Activated T-helper 1 cell treated with anti-CD3 and anti-CD28 coated beads, Interleukin-12 subunit alpha, Interleukin-12 subunit beta, Interleukin-2, Interleukin-4 antibody, amounts not matched to agents 30 ng/mL and 10 ng/mL and 1 ng/mL, durations not matched to agents 14 hours and 24 hours and 36 hours (primary cell): Measurements from ENCODE around the gene ZFHX3. TPM values are rescaled to one million over a fixed set of nuclear protein-coding genes. Genes with fewer than 3 reads are reported as not detected.

Experiments used
- DNase-seq: peaks from one replicate; pipeline ENCODE4 v3.0.0; 2021; ENCODE audit warnings: low spot score
- H3K27ac Mint-ChIP-seq: one replicate; pipeline ENCODE4 v1.8.0; 2021; ENCODE audit warnings: mild to moderate bottlenecking, mixed read lengths
- H3K27me3 Mint-ChIP-seq: one replicate; pipeline ENCODE4 v1.8.0; 2022; ENCODE audit warnings: mild to moderate bottlenecking, moderate library complexity, mixed read lengths; ENCODE audit not compliant: insufficient read depth
- H3K36me3 Mint-ChIP-seq: one replicate; pipeline ENCODE4 v1.8.0; 2021; ENCODE audit warnings: low read depth, mixed read lengths
- H3K4me1 Mint-ChIP-seq: one replicate; pipeline ENCODE4 v1.8.0; 2021; ENCODE audit warnings: low read depth, mixed read lengths
- H3K4me3 Mint-ChIP-seq: one replicate; pipeline ENCODE4 v1.8.0; 2021; ENCODE audit warnings: mild to moderate bottlenecking, moderate library complexity, mixed read lengths
- H3K9me3 Mint-ChIP-seq: one replicate; pipeline ENCODE4 v1.8.0; 2021; ENCODE audit warnings: mixed read lengths
- intact Hi-C: fragments of 100-400 bp; cut with micrococcal nuclease; formaldehyde crosslinking; loops from one replicate; pipeline ENCODE4 v1.15.1; 2024
- total RNA-seq: library from RNA; stranded (reverse); gene quantifications from 2 replicates; pipeline ENCODE4 v1.2.3, GENCODE V29; 2022

The ZFHX3 gene
- total RNA-seq, 1 donor from 2014 or later = 0.34 TPM

DNA sequence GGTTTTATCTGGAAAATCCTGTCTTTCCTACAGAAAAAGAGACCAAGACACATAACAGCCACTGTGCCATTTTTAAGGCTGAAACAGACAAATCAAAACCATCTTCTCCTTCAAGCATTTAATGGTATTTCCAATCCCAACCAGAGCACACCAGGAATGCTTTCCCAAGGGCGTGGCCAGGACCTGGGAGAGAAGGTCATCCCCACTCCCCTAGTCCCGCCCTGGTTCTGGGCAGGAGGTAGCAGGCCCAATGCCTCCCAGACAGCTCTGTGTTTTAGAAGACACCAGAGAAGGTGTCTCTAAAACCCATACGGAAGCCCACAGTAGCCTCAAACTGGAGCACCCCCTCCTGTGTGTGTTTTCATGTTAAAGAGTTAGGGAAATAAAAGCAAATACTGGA, 214.4 kb downstream of the ZFHX3 start:
- Mint-ChIP-seq H3K9me3 (no peaks in the 10 kb centered on the region), H3K27ac (no peak overlapping the region)
- intact Hi-C loops = no loop called here

DNA sequence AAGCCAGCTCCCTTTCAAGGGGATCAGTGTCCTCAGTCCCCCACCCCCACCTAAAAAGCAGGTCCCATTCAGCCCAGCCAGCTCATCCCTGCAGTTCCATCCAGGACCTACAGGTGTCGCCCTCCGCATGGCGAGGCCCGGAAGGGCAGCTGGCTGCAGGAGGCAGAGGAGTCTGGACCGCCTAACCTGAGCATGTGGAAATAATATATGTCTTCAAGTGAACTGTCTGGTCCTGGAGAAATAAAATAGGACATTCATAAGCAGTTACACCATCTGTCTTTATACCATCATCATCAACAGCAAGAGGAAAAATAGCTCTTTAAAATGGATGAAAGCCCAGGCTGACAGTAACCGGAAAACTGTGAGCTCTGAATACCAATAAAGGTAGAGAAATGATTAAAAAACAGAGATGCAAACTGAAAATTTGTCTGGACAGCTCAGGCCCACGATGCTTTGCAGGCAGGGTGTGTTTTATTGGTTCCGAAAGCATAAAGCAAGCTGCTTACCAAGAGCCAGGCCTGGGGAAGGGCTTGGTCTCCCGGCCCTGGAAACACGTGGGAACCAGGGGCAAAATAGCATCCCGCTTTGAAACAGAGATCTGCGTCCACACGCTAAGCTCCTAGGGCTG, 215.2 kb downstream of the ZFHX3 start:
- H3K9me3 Mint-ChIP-seq = no peaks in the 10 kb centered on the region
- peak; percentile 41 for DNase-seq
- intact Hi-C loops = loop anchor here (1.0 kb wide), 1 partner anchor 365 kb away; no protein-coding TSS in a partner anchor
- peaks cover 4% of the 10 kb centered on the region for H3K4me1 Mint-ChIP-seq
- H3K4me3 Mint-ChIP-seq = no peak overlapping the region
- H3K27me3 Mint-ChIP-seq = peaks cover 3% of the 10 kb centered on the region
- no peak overlapping the region for H3K27ac Mint-ChIP-seq
- H3K36me3 Mint-ChIP-seq = no peaks in the 10 kb centered on the region

More for the DNA sequence above, 214.4 kb downstream of the ZFHX3 start:
- Mint-ChIP-seq H3K4me3 (no peak overlapping the region), H3K4me1 (peaks cover 4% of the 10 kb centered on the region), H3K36me3 (no peaks in the 10 kb centered on the region), H3K27me3 (peaks cover 3% of the 10 kb centered on the region)
- DNase-seq = no peak

DNA sequence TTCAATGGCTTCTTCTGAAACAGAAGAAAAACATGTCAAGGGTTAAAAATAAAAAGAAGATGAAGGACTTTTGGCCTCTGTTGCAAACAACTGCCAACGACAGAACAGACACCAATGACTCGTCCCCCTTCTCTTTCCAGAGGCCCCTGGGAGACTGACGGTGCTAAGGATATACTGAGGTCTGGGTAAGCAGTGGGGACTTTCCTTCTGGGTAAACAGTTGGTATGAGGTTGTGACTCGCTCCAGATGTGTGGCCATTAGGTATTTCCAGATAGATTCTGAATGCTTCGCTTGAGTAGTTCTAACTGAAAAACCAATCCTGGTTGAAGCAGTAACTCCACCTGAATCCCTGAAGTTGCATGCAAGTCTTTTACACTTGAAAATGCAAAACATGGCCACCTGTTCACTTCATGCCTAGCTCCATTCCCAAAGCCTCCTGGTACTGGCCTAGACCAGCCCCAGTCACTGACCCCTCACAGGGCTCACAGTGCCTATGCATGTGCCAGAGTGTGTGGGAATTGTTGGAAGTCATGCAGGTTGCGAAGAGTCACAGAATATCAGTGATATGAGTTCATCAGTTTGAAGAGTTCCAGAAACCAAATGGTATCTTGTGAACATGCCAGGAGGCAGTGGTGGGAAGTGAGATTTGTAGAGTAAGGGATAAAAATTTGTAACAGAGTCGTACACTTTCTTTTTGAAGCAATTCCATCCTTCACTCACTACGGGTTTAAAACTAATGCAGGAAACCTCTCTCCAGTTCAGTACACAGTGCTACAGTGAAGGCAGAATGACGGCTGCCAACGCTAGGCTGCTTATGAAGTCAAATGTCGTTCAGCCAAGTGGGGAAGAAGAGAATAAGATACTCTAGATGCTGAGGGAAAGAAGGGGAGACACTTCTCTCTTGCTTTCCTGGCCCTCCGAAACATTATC, 217.8 kb downstream of the ZFHX3 start:
- Mint-ChIP-seq H3K27me3 (peaks cover 2% of the 10 kb centered on the region), H3K4me3 (no peak overlapping the region), H3K36me3 (no peaks in the 10 kb centered on the region), H3K4me1 (no peaks in the 10 kb centered on the region), H3K9me3 (no peaks in the 10 kb centered on the region), H3K27ac (no peak overlapping the region)
- intact Hi-C loops = no loop called here
- no peak for DNase-seq

DNA sequence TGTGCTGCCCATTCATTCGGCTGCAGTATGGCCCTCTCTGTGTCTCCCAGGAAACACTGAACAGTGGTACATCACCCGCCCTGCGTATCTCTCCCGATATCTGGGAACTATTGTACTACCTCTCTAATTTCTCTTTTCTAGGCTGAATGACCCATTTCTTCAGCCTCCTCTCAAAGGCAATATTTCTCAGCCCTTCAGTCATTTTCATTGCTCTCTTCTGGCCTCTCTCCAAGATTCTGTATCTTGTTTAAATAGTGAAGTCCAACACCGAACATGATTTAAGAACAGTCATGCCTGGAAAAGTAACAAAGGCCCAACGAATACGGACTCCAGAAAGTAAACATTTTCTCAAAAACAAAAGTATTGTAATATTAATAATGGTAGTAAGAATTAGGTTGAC, 220.1 kb downstream of the ZFHX3 start:
- Mint-ChIP-seq H3K27me3 (peaks cover 2% of the 10 kb centered on the region), H3K36me3 (no peaks in the 10 kb centered on the region), H3K9me3 (no peaks in the 10 kb centered on the region), H3K4me3 (no peak overlapping the region), H3K4me1 (no peaks in the 10 kb centered on the region), H3K27ac (no peak overlapping the region)
- intact Hi-C loops = no loop called here
- DNase-seq = no peak

DNA sequence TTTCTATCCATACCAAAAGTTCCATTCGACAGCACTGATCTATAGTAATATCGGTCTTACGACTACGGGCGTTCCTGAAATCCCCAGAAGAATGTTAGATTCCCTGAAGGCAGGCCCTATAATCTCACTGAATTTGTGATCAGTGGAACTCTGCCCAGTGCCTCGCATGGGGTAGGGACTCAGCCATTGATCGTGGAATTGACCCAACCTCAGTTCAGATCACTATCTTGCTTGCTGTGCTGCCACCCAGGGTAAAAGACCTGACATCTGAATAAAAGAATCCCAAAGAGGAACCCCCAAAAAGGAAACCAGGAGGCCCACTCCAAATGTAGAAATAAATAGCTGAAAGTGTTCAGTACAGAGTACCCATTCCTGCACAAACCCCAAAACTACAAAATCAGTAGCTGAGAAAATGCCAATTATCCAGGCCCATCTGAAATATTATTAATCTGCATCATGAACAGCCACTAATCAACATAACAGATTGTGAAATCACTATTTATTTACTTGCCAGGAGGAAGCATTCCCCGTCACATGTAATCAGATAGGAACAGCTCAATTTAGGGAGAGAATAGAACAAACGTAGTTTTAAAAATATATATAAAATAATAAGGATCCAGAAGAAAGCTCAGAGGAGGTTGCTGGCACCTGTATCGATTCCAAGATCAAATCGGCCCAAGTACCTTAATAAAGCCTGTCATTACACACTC, 221.9 kb downstream of the ZFHX3 start:
- Mint-ChIP-seq H3K27me3 (no peaks in the 10 kb centered on the region), H3K27ac (no peak overlapping the region), H3K9me3 (no peaks in the 10 kb centered on the region), H3K4me3 (no peak overlapping the region), H3K4me1 (no peaks in the 10 kb centered on the region), H3K36me3 (no peaks in the 10 kb centered on the region)
- intact Hi-C loops = no loop called here
- no peak for DNase-seq

DNA sequence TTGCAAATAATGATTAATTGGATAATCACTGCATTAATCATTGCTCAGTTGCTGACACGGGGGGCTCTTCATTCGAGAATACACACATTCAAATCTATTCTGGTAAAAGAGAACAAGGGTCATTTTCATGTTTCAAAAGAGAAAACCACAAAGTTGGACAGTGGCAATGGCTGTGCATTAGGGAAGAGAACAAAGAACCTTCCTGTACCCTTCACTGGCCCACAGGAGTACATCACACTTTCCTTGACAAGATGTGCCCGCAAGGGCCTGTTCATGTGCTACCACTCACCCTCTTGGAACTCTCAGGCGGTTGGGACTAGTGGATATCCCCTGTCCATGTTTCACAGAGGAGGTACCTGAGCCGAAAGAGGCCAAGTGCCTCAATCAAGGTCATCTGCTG, 223.2 kb downstream of the ZFHX3 start:
- H3K9me3 Mint-ChIP-seq = no peaks in the 10 kb centered on the region
- no peaks in the 10 kb centered on the region for H3K27me3 Mint-ChIP-seq
- no peaks in the 10 kb centered on the region for H3K4me1 Mint-ChIP-seq
- no peaks in the 10 kb centered on the region for H3K36me3 Mint-ChIP-seq
- no peak overlapping the region for H3K27ac Mint-ChIP-seq
- intact Hi-C loops = no loop called here
- DNase-seq = no peak
- no peak overlapping the region for H3K4me3 Mint-ChIP-seq

DNA sequence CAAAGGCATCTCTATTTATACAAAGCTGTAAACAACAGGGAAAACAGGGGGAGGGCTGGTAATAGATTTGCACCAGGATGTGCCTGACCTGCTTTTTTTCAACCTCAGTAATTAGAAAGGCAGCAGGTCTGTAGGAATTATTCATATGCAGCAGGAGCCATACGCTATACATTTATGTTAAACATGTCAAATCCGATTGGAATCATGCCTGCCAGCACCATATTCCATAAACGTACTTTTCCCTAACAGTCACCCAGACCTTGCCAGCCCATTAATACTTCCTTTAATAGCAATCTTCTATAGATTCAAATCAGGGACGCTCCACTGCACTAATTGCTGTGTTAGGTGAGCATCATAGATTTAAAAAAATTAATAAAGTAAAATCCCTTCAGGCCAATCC, 223.9 kb downstream of the ZFHX3 start:
- Mint-ChIP-seq H3K27ac (no peak overlapping the region), H3K4me1 (no peaks in the 10 kb centered on the region), H3K36me3 (no peaks in the 10 kb centered on the region), H3K27me3 (no peaks in the 10 kb centered on the region), H3K9me3 (no peaks in the 10 kb centered on the region), H3K4me3 (no peak overlapping the region)
- intact Hi-C loops = no loop called here
- DNase-seq = no peak

DNA sequence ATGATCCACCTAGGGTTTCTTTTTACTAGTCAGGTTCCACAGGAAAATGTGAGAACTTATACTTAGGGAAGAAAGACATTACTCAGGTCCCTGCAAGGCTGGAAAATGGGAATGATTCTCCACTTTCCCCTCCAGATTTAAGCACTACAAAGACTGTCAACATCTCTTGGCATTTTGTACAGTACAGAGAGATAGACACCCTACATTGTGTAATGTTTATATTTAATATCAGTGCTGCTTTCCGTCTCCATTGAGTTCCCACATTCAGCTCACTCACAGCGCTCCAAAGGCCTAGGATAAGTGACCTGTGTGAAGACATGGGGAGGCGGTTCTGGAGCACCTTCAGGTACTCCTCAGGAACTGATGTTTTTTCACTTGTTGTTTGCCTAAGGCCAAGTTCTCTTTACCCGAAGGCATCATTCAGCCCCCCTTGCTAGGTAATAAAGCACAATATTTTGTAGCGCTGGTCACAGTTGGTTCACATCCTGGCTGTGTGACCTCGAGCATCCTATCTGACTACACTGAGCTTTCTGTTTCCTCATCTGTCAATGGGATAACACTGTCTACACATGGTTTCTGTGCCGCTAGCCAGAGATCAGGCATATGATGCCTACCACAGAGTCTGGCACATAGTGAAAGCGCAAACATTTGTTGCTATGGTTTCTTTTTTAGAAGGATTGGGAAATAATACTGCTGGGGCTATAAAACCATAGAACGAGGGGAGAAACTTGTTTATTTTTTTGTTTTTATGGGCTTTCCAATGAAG, 226.6 kb downstream of the ZFHX3 start:
- no peaks in the 10 kb centered on the region for H3K36me3 Mint-ChIP-seq
- no peak overlapping the region for H3K4me3 Mint-ChIP-seq
- intact Hi-C loops = no loop called here
- H3K9me3 Mint-ChIP-seq = no peaks in the 10 kb centered on the region
- H3K27me3 Mint-ChIP-seq = peaks cover 3% of the 10 kb centered on the region
- no peak overlapping the region for H3K27ac Mint-ChIP-seq
- H3K4me1 Mint-ChIP-seq = no peaks in the 10 kb centered on the region
- DNase-seq = no peak

DNA sequence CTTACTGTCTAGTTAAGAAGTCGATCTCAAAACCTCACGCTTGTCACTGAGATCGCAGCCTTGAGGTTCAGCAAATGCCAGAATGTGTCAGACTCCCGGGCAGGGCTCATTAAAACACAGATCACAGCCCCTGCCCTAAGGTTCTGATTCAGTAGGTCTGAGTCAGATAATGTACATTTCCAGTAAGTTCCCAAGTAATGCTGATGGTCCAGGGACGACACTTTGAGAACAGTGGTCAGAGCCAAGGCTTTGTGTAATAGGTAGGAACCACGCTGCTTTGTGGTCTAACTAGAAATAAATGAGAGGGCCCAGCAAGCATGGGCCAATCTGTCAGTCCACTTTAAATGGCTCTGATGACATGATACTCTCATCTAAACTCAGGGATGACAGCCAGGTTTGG, 228.6 kb downstream of the ZFHX3 start:
- Mint-ChIP-seq H3K36me3 (no peaks in the 10 kb centered on the region), H3K27ac (no peak overlapping the region), H3K27me3 (peaks cover 3% of the 10 kb centered on the region), H3K4me3 (no peak overlapping the region), H3K9me3 (no peaks in the 10 kb centered on the region), H3K4me1 (peaks cover under 1% of the 10 kb centered on the region)
- intact Hi-C loops = no loop called here
- DNase-seq = no peak

DNA sequence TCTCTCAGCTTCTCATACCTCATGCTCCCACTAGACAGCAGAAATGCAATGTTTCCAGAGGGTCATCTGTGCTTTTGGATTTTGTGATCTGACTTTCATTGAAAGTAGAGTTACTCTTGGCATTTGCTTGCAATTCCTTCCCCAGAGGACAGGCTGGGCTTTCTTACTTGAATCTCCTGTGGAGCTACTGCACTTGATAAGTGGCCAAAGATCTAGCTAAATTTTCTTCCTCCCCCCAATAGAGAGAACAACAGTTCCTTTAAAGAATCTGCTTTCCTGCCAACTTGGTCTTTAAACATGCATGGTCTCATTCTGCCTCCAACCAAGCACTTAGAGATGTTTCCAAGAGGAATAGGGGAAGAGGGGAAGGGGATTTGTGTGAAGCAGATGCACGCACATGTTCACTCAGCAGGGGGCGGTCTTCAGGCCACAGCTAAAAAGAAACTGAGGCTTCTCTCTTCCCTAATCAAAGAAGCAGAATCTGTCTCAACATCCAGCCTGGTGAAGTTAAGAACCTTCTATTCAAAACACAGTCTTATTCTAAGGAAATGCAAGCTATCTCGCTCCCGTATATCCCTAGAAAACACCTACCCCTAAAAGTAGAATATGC, 229.6 kb downstream of the ZFHX3 start:
- no peak for DNase-seq
- Mint-ChIP-seq H3K27me3 (peaks cover 3% of the 10 kb centered on the region), H3K4me1 (peaks cover 4% of the 10 kb centered on the region), H3K36me3 (no peaks in the 10 kb centered on the region), H3K4me3 (no peak overlapping the region), H3K9me3 (no peaks in the 10 kb centered on the region), H3K27ac (no peak overlapping the region)
- intact Hi-C loops = no loop called here

DNA sequence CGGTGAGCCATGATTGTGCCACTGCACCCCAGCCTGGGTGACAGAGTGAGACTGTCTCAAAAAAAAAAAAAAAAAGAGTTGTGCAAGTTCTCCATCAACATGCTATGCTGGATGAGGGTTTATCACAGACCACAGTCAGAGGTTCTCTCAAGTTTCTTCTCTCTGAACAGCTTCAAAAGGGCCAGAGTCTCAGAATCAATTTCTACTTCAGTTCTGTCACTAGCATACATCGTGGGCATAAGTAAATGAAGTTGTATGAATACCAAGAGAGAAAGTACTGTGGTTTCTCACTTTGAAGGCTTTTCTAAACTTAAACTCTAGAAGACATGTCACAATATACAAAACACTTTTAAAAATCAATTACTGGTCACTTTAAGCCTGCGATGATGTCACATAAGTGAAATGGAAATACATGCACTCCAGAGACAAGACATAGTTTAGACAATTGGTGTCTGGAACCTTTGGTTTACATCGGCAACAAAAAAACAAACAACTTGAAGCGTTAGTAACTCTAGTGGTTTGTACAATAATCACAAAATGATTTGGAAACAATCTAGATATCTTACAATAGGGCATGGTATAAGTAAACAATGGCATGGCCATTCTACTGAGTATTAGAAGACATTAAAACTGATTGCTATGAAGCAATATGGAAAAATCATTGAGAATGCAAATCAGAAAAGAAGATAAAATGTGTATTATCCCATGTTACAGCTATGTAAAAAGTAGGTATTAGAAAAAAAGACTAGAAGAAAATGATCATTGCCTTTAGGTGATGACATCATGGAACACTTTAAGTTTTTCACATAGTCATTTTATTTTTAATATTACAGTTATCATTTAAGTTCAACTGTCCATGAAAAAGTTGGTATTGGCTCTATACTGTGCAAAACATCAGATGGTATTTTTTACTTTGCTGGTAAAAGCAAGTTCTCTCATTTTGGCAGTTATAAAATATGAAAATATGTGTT, 232.3 kb downstream of the ZFHX3 start:
- no peak overlapping the region for H3K27ac Mint-ChIP-seq
- H3K4me1 Mint-ChIP-seq = peaks cover 4% of the 10 kb centered on the region
- no peak overlapping the region for H3K4me3 Mint-ChIP-seq

More for the DNA sequence above, 232.3 kb downstream of the ZFHX3 start:
- Mint-ChIP-seq H3K36me3 (no peaks in the 10 kb centered on the region), H3K27me3 (peaks cover 3% of the 10 kb centered on the region), H3K9me3 (no peaks in the 10 kb centered on the region)
- intact Hi-C loops = no loop called here
- no peak for DNase-seq
